Activated B cell treated with CpG ODN at 0.5 μM for 24 hours (primary cell): ENCODE measurements around the gene KCNQ1OT1. TPM values are rescaled to one million over a fixed set of nuclear protein-coding genes. Genes with fewer than 3 reads are reported as not detected.

Experiments used
- ATAC-seq: fragments of 200-7000 bp; cut with Tn5 transposase; one replicate; pipeline ENCODE4 v1.10.0; 2021; ENCODE audit warnings: low read depth, mild to moderate bottlenecking, moderate library complexity
- CTCF ChIA-PET: fragments of 350-600 bp; sonication (Branson Sonifier 250); formaldehyde crosslinking; loops from one replicate; lab custom pipeline; 2021; ENCODE audit warnings: antibody characterized with exemption; lab: Charles Lee
- POLR2A ChIA-PET: fragments of 350-600 bp; sonication (Branson Sonifier 250); formaldehyde crosslinking; loops from one replicate; lab custom pipeline; 2021; ENCODE audit warnings: antibody characterized with exemption; lab: Charles Lee
- DNase-seq: peaks from one replicate; pipeline ENCODE4 v3.0.0; 2022
- H3K27ac Mint-ChIP-seq: one replicate; pipeline ENCODE4 v1.8.0; 2020; ENCODE audit warnings: mixed read lengths
- H3K27me3 Mint-ChIP-seq: one replicate; pipeline ENCODE4 v1.8.0; 2021; ENCODE audit warnings: mixed read lengths
- H3K36me3 Mint-ChIP-seq: one replicate; pipeline ENCODE4 v1.8.0; 2021; ENCODE audit warnings: low read depth, mixed read lengths
- H3K4me1 Mint-ChIP-seq: one replicate; pipeline ENCODE4 v1.8.0; 2021; ENCODE audit warnings: mixed read lengths
- H3K4me3 Mint-ChIP-seq: one replicate; pipeline ENCODE4 v1.8.0; 2020; ENCODE audit warnings: mild to moderate bottlenecking, mixed read lengths
- H3K9me3 Mint-ChIP-seq: one replicate; pipeline ENCODE4 v1.8.0; 2020; ENCODE audit warnings: mixed read lengths
- CTCF ChIP-seq: fragments of 200-600 bp; IDR thresholded peaks from one replicate; pipeline ENCODE4 v1.8.0; 2022; ENCODE audit warnings: antibody characterized with exemption, mild to moderate bottlenecking
- intact Hi-C: fragments of 100-400 bp; cut with micrococcal nuclease; formaldehyde crosslinking; loops from one replicate; pipeline ENCODE4 v1.15.1; 2024
- total RNA-seq: library from RNA; stranded (reverse); gene quantifications from 2 replicates; pipeline ENCODE4 v1.2.3, GENCODE V29; 2022

KCNQ1OT1 gene
- total RNA-seq, 1 donor from 2014 or later = 1.2 TPM

- POLR2A ChIA-PET = no interaction called here
- ATAC-seq = no peak
- DNase-seq = no peak
- no peak overlapping the region for H3K4me3 Mint-ChIP-seq
- no peaks in the 10 kb centered on the region for H3K9me3 Mint-ChIP-seq
- peaks cover 13% of the 10 kb centered on the region for H3K36me3 Mint-ChIP-seq
- no peak overlapping the region for H3K27ac Mint-ChIP-seq
- CTCF ChIA-PET = no interaction called here
- no peaks in the 10 kb centered on the region for H3K27me3 Mint-ChIP-seq
- TF ChIP-seq CTCF = no peak
- H3K4me1 Mint-ChIP-seq = peaks cover 35% of the 10 kb centered on the region
- intact Hi-C loops = loop anchor here (10.0 kb wide), 1 partner anchor 157 kb away; no protein-coding TSS in a partner anchor
Measured at GRCh38 chr11:2691991-2692875, 7.6 kb downstream of the KCNQ1OT1 start.

- intact Hi-C loops = loop anchor here (10.0 kb wide), 1 partner anchor 157 kb away; no protein-coding TSS in a partner anchor
- Mint-ChIP-seq H3K36me3 (peaks cover 9% of the 10 kb centered on the region), H3K27ac (no peak overlapping the region), H3K9me3 (no peaks in the 10 kb centered on the region), H3K4me1 (peaks cover 35% of the 10 kb centered on the region), H3K4me3 (no peak overlapping the region), H3K27me3 (no peaks in the 10 kb centered on the region)
- ChIA-PET CTCF (no interaction called here), POLR2A (no interaction called here)
- no peak for TF ChIP-seq CTCF
- no peak for DNase-seq
- ATAC-seq = no peak
Measured at GRCh38 chr11:2691355-2691761, 8.4 kb downstream of the KCNQ1OT1 start.

GRCh38 chr11:2690596-2691354 lies 9.0 kb downstream of the KCNQ1OT1 start:
- H3K27me3 Mint-ChIP-seq = no peaks in the 10 kb centered on the region
- no peak overlapping the region for H3K27ac Mint-ChIP-seq
- no peaks in the 10 kb centered on the region for H3K9me3 Mint-ChIP-seq
- no peak for ATAC-seq
- peaks cover 6% of the 10 kb centered on the region for H3K36me3 Mint-ChIP-seq
- ChIA-PET CTCF (no interaction called here), POLR2A (no interaction called here)
- H3K4me3 Mint-ChIP-seq = no peak overlapping the region
- peaks cover 34% of the 10 kb centered on the region for H3K4me1 Mint-ChIP-seq
- DNase-seq = no peak
- TF ChIP-seq CTCF = no peak
- intact Hi-C loops = loop anchor here (10.0 kb wide), 1 partner anchor 156 kb away; no protein-coding TSS in a partner anchor

GRCh38 chr11:2689651-2690575 lies 9.9 kb downstream of the KCNQ1OT1 start:
- DNase-seq (no peak), ATAC-seq (no peak)
- H3K4me1 Mint-ChIP-seq = peaks cover 26% of the 10 kb centered on the region
- H3K4me3 Mint-ChIP-seq = no peak overlapping the region
- no peak for TF ChIP-seq CTCF
- POLR2A ChIA-PET = no interaction called here
- H3K9me3 Mint-ChIP-seq = no peaks in the 10 kb centered on the region
- peaks cover 8% of the 10 kb centered on the region for H3K36me3 Mint-ChIP-seq
- no peaks in the 10 kb centered on the region for H3K27me3 Mint-ChIP-seq
- CTCF ChIA-PET = no interaction called here
- intact Hi-C loops = loop anchor here (10.0 kb wide), 1 partner anchor 155 kb away; no protein-coding TSS in a partner anchor
- H3K27ac Mint-ChIP-seq = no peak overlapping the region
